Measurements from ENCODE around the gene RNF207. TPM values are rescaled to one million over a fixed set of nuclear protein-coding genes. Genes with fewer than 3 reads are reported as not detected.

The RNF207 gene
- total RNA-seq, 1 donor, result 42.7 TPM

DNA sequence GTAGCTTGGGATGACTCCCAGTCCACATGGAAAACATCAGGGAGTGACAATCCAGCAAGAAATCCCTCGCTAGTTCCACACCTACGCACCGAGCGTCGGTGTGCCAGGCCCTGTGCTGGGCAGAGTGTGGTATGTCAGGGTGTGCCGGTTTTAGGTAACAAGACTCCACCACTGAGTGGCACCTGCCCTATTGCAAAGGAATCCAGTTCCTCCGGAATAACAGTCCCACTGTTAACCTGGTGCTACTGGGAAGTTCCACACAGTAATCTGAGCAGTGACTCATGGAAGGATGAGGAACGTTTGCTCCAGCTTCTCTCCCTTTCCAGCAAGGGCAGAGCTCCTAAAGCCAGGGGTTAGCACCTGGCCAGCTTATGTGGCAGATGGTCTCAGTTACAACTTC is 14.3 kb downstream of the RNF207 start:
- H2AFZ ChIP-seq (ENCODE audit: low read length), result no peak overlapping the region
- no peak overlapping the region for H3K27ac ChIP-seq (ENCODE audit: low read depth, low read length)
- H3K9me3 ChIP-seq (ENCODE audit: low read depth, low read length), result no peaks in the 10 kb centered on the region
- no peaks in the 10 kb centered on the region for H3K79me2 ChIP-seq (ENCODE audit: insufficient read depth, low read length)
- H3K27me3 ChIP-seq (ENCODE audit: insufficient read depth, low read length), result no peaks in the 10 kb centered on the region
- no peak overlapping the region for H3K4me2 ChIP-seq (ENCODE audit: insufficient read depth, low read length)
- peak; percentile 84 for DNase-seq (ENCODE audit: insufficient read length, low spot score, missing footprints)
- H3K4me3 ChIP-seq (ENCODE audit: insufficient read depth, low read length), result no peak overlapping the region
- no peak for TF ChIP-seq CTCF (IDR thresholded peaks at IDR 0.05; ENCODE audit: extremely low read depth, low read depth, low read length)
- peaks cover 25% of the 10 kb centered on the region for H3K36me3 ChIP-seq (ENCODE audit: insufficient read depth, low read length)
- no peaks in the 10 kb centered on the region for H3K4me1 ChIP-seq (ENCODE audit: insufficient read depth, low read length)
- H4K20me1 ChIP-seq (ENCODE audit: insufficient read depth, low read length), result peaks cover under 1% of the 10 kb centered on the region

DNA sequence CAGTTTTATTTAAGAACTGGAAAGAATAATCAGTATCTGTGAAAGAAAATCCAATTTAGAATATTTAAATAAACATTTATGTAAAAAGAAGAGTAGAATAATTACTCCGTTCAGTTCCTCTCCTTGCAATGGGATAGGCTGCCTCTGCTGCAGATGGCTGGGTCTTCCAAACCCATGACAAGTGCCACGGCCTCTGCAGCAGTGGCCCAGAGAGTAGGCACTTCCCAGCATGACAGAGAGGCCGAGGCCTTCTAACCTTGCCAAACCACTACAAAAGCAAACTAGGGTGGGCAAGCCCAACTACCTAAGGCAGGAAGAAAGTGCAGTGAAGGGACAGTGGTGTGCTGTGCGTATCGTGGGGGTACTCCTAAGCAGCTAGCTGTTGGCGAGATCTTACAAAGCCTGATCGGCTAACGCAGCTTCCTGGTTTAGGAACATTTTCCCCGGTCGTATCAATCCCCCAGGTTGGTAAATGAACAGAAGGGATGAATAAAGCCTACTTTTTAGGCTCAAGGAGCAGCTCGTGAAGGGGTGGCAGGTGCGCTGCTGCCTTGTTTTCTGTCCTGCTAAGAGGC is 15.4 kb downstream of the RNF207 start:
- peaks cover 6% of the 10 kb centered on the region for H4K20me1 ChIP-seq (ENCODE audit: insufficient read depth, low read length)
- H2AFZ ChIP-seq (ENCODE audit: low read length), result no peak overlapping the region
- peaks cover 30% of the 10 kb centered on the region for H3K36me3 ChIP-seq (ENCODE audit: insufficient read depth, low read length)
- no peak overlapping the region for H3K4me2 ChIP-seq (ENCODE audit: insufficient read depth, low read length)
- no peaks in the 10 kb centered on the region for H3K79me2 ChIP-seq (ENCODE audit: insufficient read depth, low read length)
- H3K4me1 ChIP-seq (ENCODE audit: insufficient read depth, low read length), result no peaks in the 10 kb centered on the region
- H3K27ac ChIP-seq (ENCODE audit: low read depth, low read length), result no peak overlapping the region
- DNase-seq (ENCODE audit: insufficient read length, low spot score, missing footprints), result peak; percentile 69
- no peaks in the 10 kb centered on the region for H3K27me3 ChIP-seq (ENCODE audit: insufficient read depth, low read length)
- H3K9me3 ChIP-seq (ENCODE audit: low read depth, low read length), result no peaks in the 10 kb centered on the region
- H3K4me3 ChIP-seq (ENCODE audit: insufficient read depth, low read length), result no peak overlapping the region
- TF ChIP-seq CTCF (IDR thresholded peaks at IDR 0.05; ENCODE audit: extremely low read depth, low read depth, low read length), result no peak

DNA sequence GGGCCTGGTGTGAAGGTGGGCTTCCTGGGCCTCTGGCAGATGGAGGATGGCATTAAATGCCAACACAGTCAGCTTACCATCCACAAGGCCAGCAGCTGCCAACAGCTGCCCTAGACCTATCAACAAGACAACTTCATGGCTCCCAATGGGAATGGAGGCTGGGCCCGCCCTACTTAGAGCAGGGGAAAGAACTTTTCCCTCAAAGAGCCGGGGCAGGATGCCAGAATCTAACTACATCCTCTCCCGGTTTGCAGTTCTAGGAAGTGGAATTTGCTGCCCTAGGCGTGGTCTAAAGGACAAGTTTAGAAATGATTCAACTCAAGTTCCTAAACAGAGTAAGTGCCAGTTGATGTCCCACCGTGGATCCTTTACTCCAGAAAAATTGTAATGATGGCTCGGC is 16.7 kb downstream of the RNF207 start:
- DNase-seq (ENCODE audit: insufficient read length, low spot score, missing footprints), result peak; percentile 87
- no peaks in the 10 kb centered on the region for H3K9me3 ChIP-seq (ENCODE audit: low read depth, low read length)
- no peaks in the 10 kb centered on the region for H3K4me1 ChIP-seq (ENCODE audit: insufficient read depth, low read length)
- H3K4me2 ChIP-seq (ENCODE audit: insufficient read depth, low read length), result no peak overlapping the region
- H3K27ac ChIP-seq (ENCODE audit: low read depth, low read length), result no peak overlapping the region
- H3K79me2 ChIP-seq (ENCODE audit: insufficient read depth, low read length), result no peaks in the 10 kb centered on the region
- H4K20me1 ChIP-seq (ENCODE audit: insufficient read depth, low read length), result peaks cover 6% of the 10 kb centered on the region
- H3K36me3 ChIP-seq (ENCODE audit: insufficient read depth, low read length), result peaks cover 39% of the 10 kb centered on the region
- no peak overlapping the region for H3K4me3 ChIP-seq (ENCODE audit: insufficient read depth, low read length)
- no peaks in the 10 kb centered on the region for H3K27me3 ChIP-seq (ENCODE audit: insufficient read depth, low read length)
- H2AFZ ChIP-seq (ENCODE audit: low read length), result no peak overlapping the region
- TF ChIP-seq CTCF (IDR thresholded peaks at IDR 0.05; ENCODE audit: extremely low read depth, low read depth, low read length), result no peak

DNA sequence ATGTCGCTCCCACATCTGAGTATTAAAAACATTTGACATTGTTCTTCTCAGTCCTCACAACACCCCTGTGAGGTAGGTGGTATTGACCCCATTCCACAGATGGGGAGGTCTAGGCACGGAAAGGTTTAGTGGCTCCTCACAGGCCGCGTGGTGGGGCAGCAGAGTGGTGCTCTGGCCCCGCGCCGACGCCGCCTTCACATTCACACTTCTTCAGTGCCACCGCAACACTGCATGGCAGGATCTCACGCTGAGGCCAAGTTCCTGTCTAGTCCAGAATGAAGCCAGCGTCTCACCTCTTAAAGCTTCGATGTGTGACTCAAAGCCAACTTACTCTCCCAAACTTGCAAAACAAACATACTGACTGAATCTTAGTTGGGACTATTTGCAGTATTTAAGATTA is 17.7 kb downstream of the RNF207 start:
- TF ChIP-seq CTCF (IDR thresholded peaks at IDR 0.05; ENCODE audit: extremely low read depth, low read depth, low read length), result no peak
- Histone ChIP-seq H3K4me1 (ENCODE audit: insufficient read depth, low read length) (no peaks in the 10 kb centered on the region), H2AFZ (ENCODE audit: low read length) (no peak overlapping the region), H3K79me2 (ENCODE audit: insufficient read depth, low read length) (no peaks in the 10 kb centered on the region), H3K27me3 (ENCODE audit: insufficient read depth, low read length) (no peaks in the 10 kb centered on the region), H3K36me3 (ENCODE audit: insufficient read depth, low read length) (peaks cover 43% of the 10 kb centered on the region), H3K9me3 (ENCODE audit: low read depth, low read length) (no peaks in the 10 kb centered on the region), H3K4me3 (ENCODE audit: insufficient read depth, low read length) (no peak overlapping the region), H3K27ac (ENCODE audit: low read depth, low read length) (no peak overlapping the region), H3K4me2 (ENCODE audit: insufficient read depth, low read length) (no peak overlapping the region), H4K20me1 (ENCODE audit: insufficient read depth, low read length) (peaks cover 6% of the 10 kb centered on the region)
- peak; percentile 84 for DNase-seq (ENCODE audit: insufficient read length, low spot score, missing footprints)

Measured in osteoblast (primary cell).